ENCODE data around the gene WASHC2A.
"Not testable (repeated sequence)": the region's sequence is repeated elsewhere in the genome, so short reads cannot be mapped to it uniquely, and the experiment has no call there.

The WASHC2A gene

GRCh38 chr10:50067546-50068351, at the start of gene WASHC2A:
WASHC2A (plus strand) TSS chr10:50067954; CDS start chr10:50068006, 52 bp downstream.
- in situ Hi-C loops (cut with HindIII; ENCODE audit: low pct_unique_long_range_greater_than_20kb, low sequenced_read_pairs), result not testable (repeated sequence)
- DNase-seq (ENCODE audit: low read depth in 1 of 2, low spot score in 1 of 2), result peak; percentile 75 to 94

- peak in 1 of 2 experiments; percentile 13 for DNase-seq (ENCODE audit: low read depth in 1 of 2, low spot score in 1 of 2)
- in situ Hi-C loops (cut with HindIII; ENCODE audit: low pct_unique_long_range_greater_than_20kb, low sequenced_read_pairs), result not testable (repeated sequence)
These were observed 48.5 kb upstream of the WASHC2A start for GRCh38 chr10:50019279-50019678.

- DNase-seq (ENCODE audit: low read depth in 1 of 2, low spot score in 1 of 2); in situ Hi-C loops (cut with HindIII; ENCODE audit: low pct_unique_long_range_greater_than_20kb, low sequenced_read_pairs): not testable (repeated sequence)
These were observed 47.2 kb upstream of the WASHC2A start for GRCh38 chr10:50020451-50021024.

- in situ Hi-C loops (cut with HindIII; ENCODE audit: low pct_unique_long_range_greater_than_20kb, low sequenced_read_pairs), result no loop called here
- DNase-seq (ENCODE audit: low read depth in 1 of 2, low spot score in 1 of 2), result no peak
- no peak for TF ChIP-seq JUND (IDR thresholded peaks at IDR 0.05; ENCODE audit: low read depth)
These were observed 46.1 kb upstream of the WASHC2A start for GRCh38 chr10:50021646-50022045.

- DNase-seq (ENCODE audit: low read depth in 1 of 2, low spot score in 1 of 2); in situ Hi-C loops (cut with HindIII; ENCODE audit: low pct_unique_long_range_greater_than_20kb, low sequenced_read_pairs): not testable (repeated sequence)
These were observed 42.9 kb upstream of the WASHC2A start for GRCh38 chr10:50024716-50025383.

- no peak for DNase-seq (ENCODE audit: low read depth in 1 of 2, low spot score in 1 of 2)
- no peak for TF ChIP-seq JUND (IDR thresholded peaks at IDR 0.05; ENCODE audit: low read depth)
- in situ Hi-C loops (cut with HindIII; ENCODE audit: low pct_unique_long_range_greater_than_20kb, low sequenced_read_pairs), result no loop called here
These were observed 42.1 kb upstream of the WASHC2A start for GRCh38 chr10:50025627-50026026.

GRCh38 chr10:50027195-50027594, 40.6 kb upstream of the WASHC2A start:
- DNase-seq (ENCODE audit: low read depth in 1 of 2, low spot score in 1 of 2), result no peak
- no peak for TF ChIP-seq JUND (IDR thresholded peaks at IDR 0.05; ENCODE audit: low read depth)
- in situ Hi-C loops (cut with HindIII; ENCODE audit: low pct_unique_long_range_greater_than_20kb, low sequenced_read_pairs), result no loop called here

GRCh38 chr10:50033481-50033880, 34.3 kb upstream of the WASHC2A start:
- no peak for TF ChIP-seq JUND (IDR thresholded peaks at IDR 0.05; ENCODE audit: low read depth)
- no peak for DNase-seq (ENCODE audit: low read depth in 1 of 2, low spot score in 1 of 2)
- in situ Hi-C loops (cut with HindIII; ENCODE audit: low pct_unique_long_range_greater_than_20kb, low sequenced_read_pairs), result no loop called here

- DNase-seq (ENCODE audit: low read depth in 1 of 2, low spot score in 1 of 2), result peak in 1 of 2 experiments; percentile 32
- in situ Hi-C loops (cut with HindIII; ENCODE audit: low pct_unique_long_range_greater_than_20kb, low sequenced_read_pairs), result not testable (repeated sequence)
These were observed 32.4 kb upstream of the WASHC2A start for GRCh38 chr10:50035337-50035736.

- in situ Hi-C loops (cut with HindIII; ENCODE audit: low pct_unique_long_range_greater_than_20kb, low sequenced_read_pairs), result no loop called here
- no peak for DNase-seq (ENCODE audit: low read depth in 1 of 2, low spot score in 1 of 2)
- TF ChIP-seq JUND (IDR thresholded peaks at IDR 0.05; ENCODE audit: low read depth), result no peak
These were observed 22.7 kb upstream of the WASHC2A start for GRCh38 chr10:50044941-50045664.

- in situ Hi-C loops (cut with HindIII; ENCODE audit: low pct_unique_long_range_greater_than_20kb, low sequenced_read_pairs); DNase-seq (ENCODE audit: low read depth in 1 of 2, low spot score in 1 of 2): not testable (repeated sequence)
These were observed 21.3 kb upstream of the WASHC2A start for GRCh38 chr10:50046457-50046856.

GRCh38 chr10:50047594-50047993, 20.2 kb upstream of the WASHC2A start:
- DNase-seq (ENCODE audit: low read depth in 1 of 2, low spot score in 1 of 2); in situ Hi-C loops (cut with HindIII; ENCODE audit: low pct_unique_long_range_greater_than_20kb, low sequenced_read_pairs): not testable (repeated sequence)

- in situ Hi-C loops (cut with HindIII; ENCODE audit: low pct_unique_long_range_greater_than_20kb, low sequenced_read_pairs); DNase-seq (ENCODE audit: low read depth in 1 of 2, low spot score in 1 of 2): not testable (repeated sequence)
These were observed 15.6 kb upstream of the WASHC2A start for GRCh38 chr10:50051995-50052660.

GRCh38 chr10:50052778-50053376, 14.9 kb upstream of the WASHC2A start:
- DNase-seq (ENCODE audit: low read depth in 1 of 2, low spot score in 1 of 2), result not testable (repeated sequence)

GRCh38 chr10:50055494-50056292, 12.1 kb upstream of the WASHC2A start:
- in situ Hi-C loops (cut with HindIII; ENCODE audit: low pct_unique_long_range_greater_than_20kb, low sequenced_read_pairs); DNase-seq (ENCODE audit: low read depth in 1 of 2, low spot score in 1 of 2): not testable (repeated sequence)

More at GRCh38 chr10:50052778-50053376, 14.9 kb upstream of the WASHC2A start:
- in situ Hi-C loops (cut with HindIII; ENCODE audit: low pct_unique_long_range_greater_than_20kb, low sequenced_read_pairs), result not testable (repeated sequence)

GRCh38 chr10:50056654-50057053, 11.1 kb upstream of the WASHC2A start:
- DNase-seq (ENCODE audit: low read depth in 1 of 2, low spot score in 1 of 2); in situ Hi-C loops (cut with HindIII; ENCODE audit: low pct_unique_long_range_greater_than_20kb, low sequenced_read_pairs): not testable (repeated sequence)
